Epithelial cell of umbilical artery (primary cell): ENCODE results near the gene MAPK4. TPM values are rescaled to one million over a fixed set of nuclear protein-coding genes. Genes with fewer than 3 reads are reported as not detected.

Source experiments
- total RNA-seq: library from RNA; depleted of rRNA; stranded (reverse); fragments of >200 nt; gene quantifications from 2 replicates; pipeline ENCODE4 v1.2.3, GENCODE V29; 2014

The MAPK4 gene
- not detected in 2 replicates for total RNA-seq

DNA sequence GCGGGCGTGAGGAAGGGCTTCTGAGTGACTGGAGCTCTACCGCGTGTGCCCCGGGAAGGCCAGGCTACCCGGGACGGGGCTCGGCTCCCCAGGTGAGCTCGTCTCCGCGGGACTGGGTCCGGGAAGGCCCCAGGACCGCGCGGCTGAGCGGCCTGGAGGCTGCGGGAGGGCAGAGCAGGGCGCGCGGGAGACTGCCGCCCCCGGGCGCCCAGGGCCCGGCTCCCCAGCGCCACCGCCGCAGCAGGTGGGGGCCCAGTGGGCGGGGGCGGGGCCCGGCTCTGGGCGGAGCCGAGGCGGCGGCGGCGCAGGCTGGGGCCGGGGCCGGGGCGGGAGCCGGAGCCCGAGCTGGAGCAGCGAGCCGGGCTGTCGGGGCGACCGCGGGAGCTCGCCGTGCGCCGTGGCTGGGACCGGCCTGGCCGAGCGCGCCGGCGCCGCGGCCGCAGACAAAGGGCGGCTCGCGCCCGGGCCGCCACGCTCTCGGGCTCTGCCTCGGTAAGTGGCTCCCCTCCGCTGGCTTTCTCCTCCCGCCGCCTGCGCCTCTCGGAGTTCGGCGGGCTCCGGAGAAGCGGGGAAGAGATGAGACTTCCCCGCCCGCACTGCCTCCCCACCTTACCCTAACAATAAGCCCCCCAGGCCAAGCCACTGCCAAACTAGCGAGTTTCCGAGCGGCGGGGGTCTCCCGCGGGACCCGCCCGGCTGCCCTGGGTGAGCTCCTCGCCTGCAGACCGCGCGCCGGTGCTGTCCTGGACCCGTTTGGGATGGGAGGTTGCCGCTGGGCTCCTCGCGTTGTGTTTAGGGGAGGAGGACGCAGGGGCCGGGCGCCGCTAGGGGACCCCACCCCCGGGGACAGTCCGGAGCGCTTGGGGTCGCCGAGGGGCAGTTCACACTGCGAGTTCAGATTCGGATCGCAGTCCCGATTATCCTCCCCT, at the start of gene MAPK4:
Gene MAPK4 (plus strand): TSS at position 336 of the 929 bp plus-strand sequence. CDS start 103,872 bp downstream, outside the sequence.

Other genes with a start within 250 kb of the MAPK4 start
- gene SKA1, start 185.0 kb upstream of the MAPK4 start, total RNA-seq = 14.6 and 20.2 TPM in 2 replicates